Stimulated activated CD8-positive, alpha-beta memory T cell treated with anti-CD3 and anti-CD28 coated beads, Interleukin-4, amount 100 ng/mL, for 48 hours (primary cell): ENCODE data around the gene RPP25.

Source experiments
- DNase-seq: peaks from one replicate; pipeline ENCODE4 v3.0.0-alpha.2; 2020

The RPP25 gene

GRCh38 chr15:74956648-74957475 lies at the start of gene RPP25:
TSS of gene RPP25 (minus strand) at chr15:74956772. CDS start at chr15:74956583, 189 bp downstream.
- DNase-seq, result peak; percentile 88

DNA sequence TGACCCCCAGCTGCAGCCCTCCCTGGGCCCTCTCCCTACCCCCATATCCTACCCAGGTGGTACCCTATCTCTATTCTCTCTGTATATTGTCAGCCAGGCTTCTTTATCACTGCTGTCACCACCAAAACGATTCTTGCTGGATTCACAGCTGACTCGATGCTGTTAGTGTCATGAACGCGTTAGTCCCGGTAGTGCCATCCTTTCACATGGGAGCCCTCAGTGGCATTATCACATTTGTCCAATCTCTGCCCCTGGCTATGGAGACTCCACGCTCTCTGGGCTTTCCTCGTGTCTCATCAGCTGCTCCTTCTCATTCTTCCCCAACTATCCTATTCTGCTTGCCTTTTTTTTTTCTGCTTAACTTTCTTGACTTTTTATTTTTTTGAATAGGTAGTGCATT lies 45.8 kb upstream of the RPP25 start:
- no peak for DNase-seq

DNA sequence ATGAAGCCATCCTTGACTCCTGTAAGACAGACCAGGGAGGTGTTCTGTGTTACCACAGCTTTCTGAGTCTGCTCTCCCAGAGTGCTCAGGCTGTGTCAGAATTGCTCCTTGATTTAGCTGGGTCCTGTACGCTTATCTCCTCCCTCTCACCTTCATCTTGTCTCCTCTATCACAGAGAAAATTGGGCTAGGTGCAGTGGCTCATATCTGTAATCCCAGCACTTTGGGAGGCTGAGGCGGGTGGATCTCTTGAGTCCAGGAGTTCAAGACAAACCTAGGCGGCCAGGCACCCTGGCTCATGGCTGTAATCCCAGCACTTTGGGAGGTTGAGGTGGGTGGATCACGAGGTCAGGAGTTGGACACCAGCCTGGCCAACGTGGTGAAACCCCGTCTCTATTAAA lies 44.7 kb upstream of the RPP25 start:
- DNase-seq, result no peak

DNA sequence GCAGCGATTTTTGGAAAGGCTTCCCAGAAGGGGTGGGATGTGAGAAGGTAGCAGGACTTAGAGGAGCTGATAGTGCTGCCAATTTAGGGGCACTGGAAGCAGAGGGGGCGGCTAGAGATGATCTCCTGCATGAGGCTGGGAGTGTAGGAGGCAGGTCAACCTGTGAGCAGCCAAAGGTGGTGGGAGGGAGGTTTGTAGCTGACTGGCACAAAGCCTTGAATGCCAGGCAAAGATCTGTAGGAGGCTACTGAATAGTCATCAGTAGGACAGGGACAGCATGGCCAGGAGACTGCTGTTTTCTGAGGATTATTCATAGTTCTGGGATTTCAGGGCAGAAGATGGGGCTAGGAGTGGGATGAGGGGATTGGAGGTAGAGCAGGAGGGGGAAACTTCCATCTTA lies 41.0 kb upstream of the RPP25 start:
- no peak for DNase-seq

GRCh38 chr15:74997141-74997540 lies 40.6 kb upstream of the RPP25 start:
- DNase-seq, result no peak

- no peak for DNase-seq
Measured at GRCh38 chr15:74995779-74996765, 39.5 kb upstream of the RPP25 start.

DNA sequence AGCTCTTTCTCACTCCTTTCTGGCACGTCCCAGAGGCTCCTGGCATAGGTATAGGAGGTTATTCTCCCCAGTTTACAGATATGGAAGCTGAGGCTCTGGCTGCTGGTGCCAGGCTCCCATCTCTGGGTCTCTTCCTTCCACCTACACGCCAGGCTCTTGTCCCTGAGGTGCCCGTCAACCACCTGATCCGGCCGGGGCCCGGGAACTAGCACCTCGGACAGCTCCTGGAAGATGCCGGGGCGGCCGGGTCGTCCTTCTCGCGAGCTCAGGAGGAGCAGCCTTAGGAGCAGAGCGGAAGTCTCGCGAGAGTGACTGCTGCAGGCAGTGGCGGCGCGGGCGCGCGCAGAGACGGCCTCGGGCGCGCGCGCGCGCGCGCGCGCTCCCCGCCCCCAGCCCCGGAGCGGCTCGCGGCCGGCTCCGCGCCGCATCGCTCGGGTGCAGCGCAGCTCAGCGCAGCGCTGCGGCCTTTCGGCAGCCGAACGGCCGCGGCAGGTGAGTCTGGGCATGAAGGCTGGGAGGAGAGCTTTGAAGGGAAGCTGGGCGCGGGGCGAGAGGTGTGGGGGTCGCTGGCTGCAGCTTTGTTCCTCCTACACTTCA lies 38.7 kb upstream of the RPP25 start, which contains the start of gene SCAMP5:
TSS of gene SCAMP5 (plus strand) at position 382 of the 597 bp plus-strand sequence. CDS start 16,277 bp downstream, outside the sequence.
- peak; percentile 96 for DNase-seq

DNA sequence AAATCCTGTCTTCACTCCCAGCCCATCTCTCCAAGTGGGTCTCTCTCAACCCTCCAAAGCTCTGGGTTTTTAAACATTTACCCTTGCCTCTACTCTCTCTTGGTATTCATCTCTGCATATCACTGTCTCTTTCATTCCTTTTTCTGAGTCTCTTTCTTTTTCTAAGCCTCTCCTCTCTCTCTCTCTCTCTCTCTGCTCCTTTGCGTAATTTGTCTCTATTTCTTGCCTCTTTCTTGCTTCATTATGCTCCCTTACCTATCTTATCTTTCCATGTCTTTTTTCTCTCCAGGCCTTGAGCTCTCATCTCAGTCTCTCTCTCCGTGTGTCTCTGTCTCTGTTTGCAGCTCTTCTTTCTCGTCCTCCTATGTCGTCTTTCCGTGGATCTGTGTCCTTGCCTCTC lies 38.1 kb upstream of the RPP25 start:
- no peak for DNase-seq

GRCh38 chr15:74994236-74994635 lies 37.7 kb upstream of the RPP25 start:
- DNase-seq, result no peak

DNA sequence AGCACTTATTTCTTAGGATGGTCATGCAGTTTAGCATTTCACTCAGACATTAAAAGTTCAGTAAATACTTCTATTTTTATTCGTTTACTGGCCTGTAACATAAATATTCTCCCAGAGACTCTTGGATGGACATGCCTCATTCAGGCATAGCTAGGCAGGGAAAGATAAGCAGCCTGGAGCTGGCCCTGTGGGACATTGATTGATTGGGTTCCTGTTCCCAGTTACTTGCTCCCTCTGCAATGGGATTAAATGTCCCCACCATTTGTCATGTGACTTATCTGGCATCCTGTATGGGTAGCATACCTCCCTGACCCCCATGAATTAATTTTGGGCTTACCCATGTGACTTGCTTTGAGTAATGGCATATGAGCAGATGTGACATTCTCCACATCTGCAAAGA lies 36.0 kb upstream of the RPP25 start:
- DNase-seq, result no peak

GRCh38 chr15:74989527-74989926 lies 33.0 kb upstream of the RPP25 start:
- DNase-seq, result no peak

DNA sequence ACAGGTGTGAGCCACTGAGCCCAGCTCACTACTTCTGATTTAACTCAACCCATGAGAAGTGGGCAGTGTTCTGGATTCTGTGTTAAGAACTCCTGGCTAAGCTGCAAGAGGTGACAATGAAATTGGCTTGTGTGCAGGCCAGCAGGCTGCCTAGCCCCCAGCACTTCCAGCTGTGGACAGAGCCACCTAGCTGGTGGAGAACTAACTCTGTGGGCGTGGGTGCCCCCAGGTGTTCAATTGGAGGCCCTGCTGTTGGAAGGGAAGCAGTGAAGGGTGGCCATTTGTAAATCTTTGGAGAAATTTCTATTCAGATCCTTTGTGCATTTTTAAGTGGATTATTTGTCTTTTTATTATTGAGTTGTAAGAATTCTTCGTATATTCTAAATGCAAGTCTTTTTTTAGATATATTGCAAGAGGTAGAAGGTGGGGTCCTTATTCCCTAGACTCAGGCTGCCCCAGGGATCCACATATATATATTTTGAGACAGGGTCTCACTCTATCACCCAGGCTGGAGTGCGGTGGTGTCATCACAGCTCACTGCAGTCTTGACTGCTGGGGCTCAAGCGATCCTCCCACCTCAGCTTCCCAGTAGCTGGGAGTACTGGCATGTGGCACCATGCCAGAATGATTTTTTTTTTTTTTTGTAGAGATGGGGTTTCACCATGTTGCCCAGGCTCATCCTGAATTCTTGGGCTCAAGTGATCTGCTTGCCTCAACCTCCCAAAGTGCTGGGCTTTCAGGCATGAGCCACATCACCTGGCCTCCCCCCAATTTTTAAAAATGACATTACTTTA lies 31.6 kb upstream of the RPP25 start:
- DNase-seq, result peak; percentile 68

DNA sequence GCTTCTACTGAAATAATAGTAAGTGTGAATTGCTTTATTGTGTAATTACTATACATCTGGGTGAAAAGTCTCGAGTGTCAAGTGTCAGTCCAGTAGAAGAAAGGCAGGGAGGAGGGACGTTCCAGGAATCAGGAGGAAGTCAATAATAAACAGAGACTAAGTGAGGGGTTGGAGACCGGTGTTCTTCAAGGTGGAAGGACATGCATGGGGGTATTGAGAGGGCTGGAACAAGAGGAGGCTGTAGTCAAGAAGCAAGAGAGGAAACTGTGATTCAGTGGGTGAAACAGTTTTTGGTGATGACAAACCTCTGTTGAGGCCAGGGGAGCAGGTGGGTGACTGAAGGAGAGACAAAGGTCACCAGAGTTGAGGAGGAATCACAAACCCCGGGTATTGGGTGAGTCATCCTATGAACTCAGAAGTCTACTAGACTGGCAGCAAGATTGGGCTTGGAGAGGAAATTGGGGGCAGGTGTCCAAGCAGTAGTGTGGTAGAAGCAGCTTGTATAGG lies 27.2 kb upstream of the RPP25 start:
- DNase-seq, result peak; percentile 71

DNA sequence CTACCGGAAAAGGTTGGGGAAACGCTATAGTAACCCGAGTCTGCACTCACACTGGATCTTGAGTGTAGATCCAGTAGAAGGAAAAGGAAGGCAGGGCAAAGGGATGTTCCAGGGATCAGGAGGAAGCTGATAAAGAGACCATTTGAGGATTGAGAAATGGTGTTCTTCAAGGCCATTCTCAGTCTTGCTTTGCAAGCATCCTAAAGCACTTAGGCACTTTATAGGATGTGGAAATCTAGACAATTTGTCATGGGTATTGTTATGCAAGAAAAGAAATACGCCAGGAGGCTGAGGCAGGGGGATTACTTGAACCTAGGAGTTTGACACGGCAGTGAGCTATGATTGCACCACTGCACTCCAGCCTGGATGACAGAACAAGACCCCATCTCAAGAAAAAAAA lies 25.6 kb upstream of the RPP25 start:
- no peak for DNase-seq

DNA sequence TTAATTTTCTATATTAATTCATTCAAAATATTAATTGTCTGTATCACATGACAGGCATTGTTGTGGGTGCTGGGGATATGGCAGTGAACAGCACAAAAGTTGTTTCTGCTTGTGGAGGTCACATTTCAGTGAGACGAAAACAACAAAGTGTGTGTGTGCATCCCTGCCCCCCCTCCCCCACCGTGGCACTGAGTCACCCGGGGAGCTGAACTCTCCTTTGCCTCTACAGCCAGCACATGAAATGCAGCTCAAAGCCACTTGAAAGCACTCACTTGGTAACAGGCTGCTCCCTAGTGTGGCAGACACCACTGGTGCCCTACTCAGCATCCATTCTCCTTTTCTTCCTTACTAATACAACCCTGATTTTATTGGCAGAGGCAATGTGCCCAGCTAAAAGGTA lies 21.9 kb upstream of the RPP25 start:
- DNase-seq, result peak; percentile 76

GRCh38 chr15:74978077-74978476 lies 21.5 kb upstream of the RPP25 start:
- DNase-seq, result no peak

DNA sequence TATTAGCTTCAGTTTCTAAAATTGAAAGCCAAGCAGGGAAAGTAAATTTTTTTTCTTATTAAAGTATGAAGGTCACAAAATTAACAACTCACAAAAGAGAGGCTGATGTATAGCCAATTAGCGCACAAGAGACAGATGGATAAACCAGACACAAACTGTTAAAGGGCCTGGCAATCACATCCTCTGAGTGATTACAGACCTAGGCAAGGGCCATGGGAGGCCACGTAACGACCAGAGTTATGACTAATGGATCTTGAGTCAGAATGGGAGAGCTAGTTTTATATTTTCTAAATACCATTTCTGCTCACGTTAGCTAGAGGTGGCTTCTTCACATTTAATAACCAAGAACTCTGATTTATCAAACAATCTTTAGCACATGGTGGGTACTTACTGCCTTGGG lies 21.0 kb upstream of the RPP25 start:
- peak; percentile 55 for DNase-seq

DNA sequence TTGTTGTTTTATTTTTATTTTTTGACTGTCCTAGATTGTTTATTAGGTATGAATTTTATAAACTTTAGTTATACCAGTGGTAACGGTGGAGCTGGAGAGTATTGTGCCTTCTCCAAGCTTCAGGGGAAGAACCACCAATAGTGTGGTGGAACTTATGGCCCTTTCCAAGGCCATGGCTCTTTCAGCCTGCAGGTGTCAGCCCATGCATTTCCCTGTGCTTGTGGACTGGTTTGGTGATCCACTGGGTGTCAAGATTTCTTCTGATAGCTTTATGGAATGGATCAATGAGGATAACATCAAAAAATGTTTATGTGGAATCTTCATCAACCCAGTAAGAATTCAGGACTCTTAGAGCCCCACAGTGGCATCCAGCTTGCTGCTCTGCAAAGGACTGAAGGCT lies 19.6 kb upstream of the RPP25 start:
- no peak for DNase-seq

DNA sequence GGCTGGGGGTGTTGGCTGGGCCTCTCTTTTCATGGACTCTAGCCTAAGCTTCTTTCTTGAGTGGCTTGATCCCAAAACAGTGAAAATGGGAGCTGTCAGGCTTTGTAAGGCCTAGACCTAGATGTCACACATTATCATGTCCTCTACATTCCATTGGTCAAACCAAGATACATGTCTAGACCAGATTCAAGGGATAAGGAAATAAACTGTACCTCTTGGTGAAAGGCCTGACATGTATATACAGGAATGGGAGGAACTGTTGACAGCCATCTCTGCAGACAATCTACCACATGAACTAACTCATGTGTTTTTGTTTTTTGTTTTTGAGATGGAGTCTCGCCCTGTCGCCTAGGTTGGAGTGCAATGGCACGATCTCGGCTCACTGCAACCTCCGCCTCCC lies 11.1 kb upstream of the RPP25 start:
- no peak for DNase-seq

GRCh38 chr15:74964794-74965193 lies 8.2 kb upstream of the RPP25 start:
- DNase-seq, result no peak

DNA sequence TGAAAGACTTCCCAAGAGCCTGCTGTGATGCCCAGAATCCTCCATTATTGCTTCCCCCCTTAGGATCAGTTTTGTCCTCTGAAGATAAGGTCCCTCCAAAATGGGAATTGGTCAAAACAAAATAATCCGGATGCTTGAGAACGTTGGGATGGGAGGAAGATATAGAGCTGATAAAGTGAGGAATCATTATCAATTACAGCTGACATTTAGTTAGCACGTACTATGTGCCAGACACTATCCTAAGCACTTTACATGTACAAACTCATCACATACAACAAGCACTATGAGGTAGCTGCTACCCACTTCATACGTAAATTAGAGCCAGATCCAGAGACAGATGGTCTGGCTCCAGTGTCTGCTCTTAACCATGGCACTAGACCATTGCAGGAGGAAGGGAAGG lies 6.6 kb upstream of the RPP25 start:
- no peak for DNase-seq

GRCh38 chr15:74962671-74963070 lies 6.1 kb upstream of the RPP25 start:
- no peak for DNase-seq
